HG02884 (cell line): Measurements from ENCODE around the gene VIM.
"Not testable (repeated sequence)": the region's sequence is repeated elsewhere in the genome, so short reads cannot be mapped to it uniquely, and the experiment has no call there.

Source experiments
- ATAC-seq: cut with Tn5 transposase; IDR thresholded peaks from one replicate; pipeline ENCODE4 v1.9.1; 2021; ENCODE audit warnings: mild to moderate bottlenecking, moderate library complexity; ENCODE audit not compliant: unreplicated experiment

VIM gene

DNA sequence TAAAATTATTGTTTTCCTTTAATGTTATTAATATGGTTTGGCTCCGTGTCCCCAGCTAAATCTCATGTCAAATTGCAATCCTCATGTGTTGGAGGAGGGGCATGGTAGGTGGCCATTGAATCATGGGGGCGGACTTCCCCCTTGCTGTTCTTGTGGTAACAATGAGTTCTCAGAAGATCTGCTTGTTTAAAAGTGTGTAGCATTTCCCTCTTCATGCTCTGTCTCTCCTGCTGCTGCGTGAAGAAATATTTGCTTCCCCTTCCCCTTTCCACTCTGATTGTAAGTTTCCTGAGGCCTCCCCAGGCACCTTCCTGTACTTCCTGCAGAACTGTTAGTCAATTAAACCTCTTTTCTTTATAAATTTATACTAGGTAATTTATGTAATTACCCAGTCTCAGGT, 27.5 kb downstream of the VIM start:
- ATAC-seq, result no peak

DNA sequence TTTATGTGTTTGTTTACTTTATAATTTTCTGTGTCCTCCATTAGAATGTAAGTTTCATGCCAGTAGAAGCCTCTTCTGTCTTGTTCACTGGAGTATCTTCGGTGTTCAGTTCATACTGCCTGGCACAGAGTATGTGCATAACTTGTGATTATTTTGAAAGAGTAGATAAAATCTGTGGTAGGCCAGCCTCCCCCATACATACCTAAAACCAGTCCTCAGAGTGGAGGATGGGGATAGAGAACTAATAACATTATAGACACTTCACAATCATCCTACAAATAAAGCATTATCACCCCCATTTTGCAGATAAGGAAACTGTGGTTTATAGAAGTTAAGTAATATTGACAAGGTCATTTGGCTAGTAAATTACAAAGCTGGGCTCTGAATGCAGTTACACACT, 28.0 kb downstream of the VIM start:
- no peak for ATAC-seq

DNA sequence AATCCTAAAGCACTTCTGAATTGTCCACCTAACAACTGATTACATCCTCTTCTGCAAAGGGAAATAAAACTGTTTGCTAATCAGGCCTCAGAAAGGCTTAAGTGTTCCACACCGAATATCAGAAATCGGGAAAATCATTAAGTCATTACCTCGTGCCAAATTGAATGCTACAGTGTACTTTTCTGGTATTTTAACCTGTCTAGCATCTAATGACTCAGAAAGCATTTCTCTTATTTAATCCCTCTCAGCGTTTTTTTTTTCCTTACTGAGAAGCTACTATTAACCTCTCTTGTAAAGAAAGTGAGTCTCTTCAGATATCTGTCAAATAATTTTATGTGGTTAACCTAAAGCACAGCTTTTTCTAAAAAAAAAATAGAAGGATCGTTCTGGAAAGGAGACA, 28.6 kb downstream of the VIM start:
- no peak for ATAC-seq

DNA sequence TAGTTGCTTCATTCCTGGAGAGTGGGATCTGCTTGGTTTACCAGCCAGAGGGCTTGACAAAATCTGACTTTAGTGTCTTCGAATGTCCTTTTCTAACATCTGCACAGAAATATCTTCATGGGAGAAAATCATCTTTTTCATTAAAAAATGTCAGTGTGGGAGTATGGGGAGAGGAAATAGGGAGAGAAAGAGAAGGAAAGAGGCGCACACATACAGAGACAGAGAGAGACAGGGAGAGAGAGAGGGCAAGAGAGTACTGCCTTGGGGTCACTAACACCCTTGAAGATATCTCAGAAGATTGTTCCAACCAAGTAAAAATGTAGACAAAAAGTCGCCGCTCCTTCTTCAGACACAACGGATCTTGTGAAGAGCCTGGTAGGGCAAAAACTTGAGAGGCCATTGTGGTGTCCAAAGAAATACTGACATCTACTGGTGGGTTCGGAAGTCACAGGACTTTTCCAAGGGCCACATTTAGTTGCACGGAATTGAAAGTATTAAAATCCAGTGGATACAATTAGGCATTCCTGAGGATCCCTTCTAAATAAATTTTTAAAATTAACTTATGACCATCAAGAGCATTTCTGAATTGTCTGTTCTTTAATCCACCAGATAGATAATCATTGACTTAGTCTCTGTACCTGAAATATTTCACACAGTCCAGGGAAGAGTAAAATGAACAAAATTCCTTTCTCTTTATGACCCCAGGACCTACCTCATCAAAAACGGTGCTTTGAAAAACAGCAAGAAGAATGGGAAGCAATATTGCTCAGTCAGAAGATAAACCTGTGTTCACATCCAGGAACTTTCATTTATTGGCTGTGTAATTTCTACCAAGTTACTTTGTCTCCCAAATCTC, 29.7 kb downstream of the VIM start:
- ATAC-seq, result peak; percentile 81

DNA sequence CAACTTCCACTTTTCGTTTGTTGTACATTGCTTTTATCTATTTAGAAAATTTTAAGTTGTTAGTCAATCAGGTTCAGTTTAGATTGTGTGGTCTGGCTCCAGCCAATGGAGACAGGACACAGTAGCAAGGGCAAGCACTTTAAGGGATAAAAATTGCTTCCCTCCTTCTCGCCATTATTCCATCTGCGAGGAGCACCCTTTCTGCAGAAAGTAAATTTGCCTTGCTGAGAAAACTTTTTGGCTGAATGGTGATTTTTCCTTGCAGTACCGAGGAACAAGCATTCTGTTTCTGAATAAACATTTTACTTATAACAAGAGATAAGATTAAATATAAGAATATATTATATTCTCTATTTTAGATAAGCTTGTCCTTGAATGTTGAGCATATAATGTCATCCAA, 34.5 kb downstream of the VIM start:
- no peak for ATAC-seq

GRCh38 chr10:17263580-17263979, 35.5 kb downstream of the VIM start:
- no peak for ATAC-seq

- ATAC-seq, result no peak
Measured at GRCh38 chr10:17265468-17265867, 37.4 kb downstream of the VIM start.

GRCh38 chr10:17266549-17266948, 38.5 kb downstream of the VIM start:
- not testable (repeated sequence) for ATAC-seq

- no peak for ATAC-seq
Measured at GRCh38 chr10:17272648-17273047, 44.6 kb downstream of the VIM start.

- no peak for ATAC-seq
Measured at GRCh38 chr10:17273403-17273802, 45.4 kb downstream of the VIM start.

- no peak for ATAC-seq
Measured at GRCh38 chr10:17276756-17277424, 48.8 kb downstream of the VIM start.

DNA sequence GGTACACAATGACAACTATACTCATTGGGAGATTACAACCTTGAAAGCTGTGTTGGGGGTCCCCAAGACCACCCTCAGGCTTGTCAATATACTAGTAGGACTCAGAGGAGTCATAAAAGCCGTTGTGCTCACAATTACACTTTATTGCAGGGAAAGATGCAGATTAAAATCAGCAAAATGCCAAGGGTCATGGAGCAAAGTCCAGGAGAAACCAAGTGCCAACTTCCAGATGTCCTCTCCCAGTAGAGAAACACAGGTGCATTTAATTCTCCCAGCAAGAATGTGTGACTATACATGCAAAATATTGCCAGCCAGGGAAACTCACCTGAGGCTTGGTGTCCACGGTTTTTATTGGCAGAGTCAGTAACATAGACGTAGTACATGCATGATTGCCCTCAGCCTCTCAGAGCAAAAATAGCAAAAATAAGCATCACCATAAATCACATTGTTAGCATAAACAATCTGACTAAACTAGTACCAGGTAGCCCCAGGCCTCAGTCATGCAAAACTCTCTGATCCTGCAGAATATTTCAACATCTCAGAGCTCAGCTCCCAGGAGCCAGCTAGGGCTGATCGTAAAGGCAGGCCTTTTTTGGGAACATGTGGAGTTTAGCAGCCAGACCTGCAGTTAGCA, 50.7 kb downstream of the VIM start:
- no peak for ATAC-seq

DNA sequence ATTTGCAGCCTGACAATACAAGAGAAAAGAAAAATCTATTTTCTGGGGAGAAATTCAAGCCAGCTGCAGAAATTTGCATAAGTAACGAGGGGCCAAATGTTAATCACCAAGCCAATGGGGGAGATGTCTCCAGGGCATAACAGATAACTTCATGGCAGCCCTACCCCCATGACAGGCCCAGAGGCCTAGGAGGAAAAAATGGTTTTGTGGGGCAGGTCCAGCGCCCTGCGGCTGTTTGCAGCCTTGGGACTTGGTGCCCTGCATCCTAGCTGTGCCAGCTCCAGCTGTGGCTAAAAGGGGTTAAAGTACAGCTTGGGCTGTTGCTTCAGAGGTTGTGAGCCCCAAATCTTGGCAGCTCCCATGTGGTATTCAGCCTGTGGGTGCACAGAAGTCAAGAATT, 54.3 kb downstream of the VIM start:
- ATAC-seq, result no peak

GRCh38 chr10:17286562-17287550, 58.8 kb downstream of the VIM start:
- ATAC-seq, result no peak
